Peyer's patch (tissue), 4 donors: ENCODE measurements around the gene SYNC. TPM values are rescaled to one million over a fixed set of nuclear protein-coding genes. Genes with fewer than 3 reads are reported as not detected.
A peak's percentile ranks its signal among the peaks of the same experiment; 100 is the strongest.

Experiments
- DNase-seq, 3 donors: peaks; one replicate each; pipeline ENCODE4 v3.0.0-alpha.2; 2017 to 2019
- H3K27ac ChIP-seq, 4 donors: fragments of 200-600 bp; sonication (generic); one replicate each; pipeline ENCODE4 v1.5.1; 2016 to 2019
- H3K27me3 ChIP-seq, 2 donors: fragments of 200-600 bp; sonication (generic); one replicate each; pipeline ENCODE4 v1.5.1; 2019
- H3K36me3 ChIP-seq, 3 donors: fragments of 200-600 bp; sonication (generic); one replicate each; pipeline ENCODE4 v1.5.1; 2016 to 2019
- H3K4me1 ChIP-seq, 4 donors: fragments of 200-600 bp; sonication (generic); one replicate each; pipeline ENCODE4 v1.5.1; 2016 to 2019
- H3K4me3 ChIP-seq, 4 donors: fragments of 200-600 bp; sonication (generic); 1 replicate in 3 of 4; 2 replicates in 1 of 4; pipeline ENCODE4 v1.5.1; 2016 to 2019; ENCODE audit warnings: mild to moderate bottlenecking in 1 of 4
- H3K9me3 ChIP-seq, 4 donors: fragments of 200-600 bp; sonication (generic); one replicate each; pipeline ENCODE4 v1.5.1; 2016 to 2019; ENCODE audit warnings: mild to moderate bottlenecking in 1 of 4
- CTCF ChIP-seq, 6 experiments: fragments of 450-650 bp in 4 of 6; fragments of 200-600 bp in 2 of 6; sonication (generic) in 1 of 6; IDR thresholded peaks; one replicate each; pipeline ENCODE4 v1.5.1; 2017 to 2019; ENCODE audit warnings: antibody characterized with exemption in 6 of 6, mild to moderate bottlenecking in 3 of 6, moderate library complexity in 1 of 6
- POLR2A ChIP-seq, 2 donors: fragments of 450-650 bp; IDR thresholded peaks; one replicate each; pipeline ENCODE4 v1.5.1; 2017; ENCODE audit warnings: antibody characterized with exemption in 2 of 2, mild to moderate bottlenecking in 2 of 2, moderate library complexity in 2 of 2
- total RNA-seq, 4 donors: library from RNA; depleted of rRNA; stranded (reverse); fragments of >200 nt; gene quantifications; one replicate each; pipeline ENCODE4 v1.1.0, GENCODE V29; 2016

Gene SYNC
- total RNA-seq, 4 donors from 2014 or later, result 8.3 to 19.8 (median 9.2) TPM

GRCh38 chr1:32651461-32652073 lies 51.0 kb downstream of the SYNC start:
- H3K36me3 ChIP-seq, result peaks cover 0 to 35% (median 0%) of the 10 kb centered on the region in 3 donors
- H3K4me1 ChIP-seq, result peaks cover 0 to 58% (median 14%) of the 10 kb centered on the region in 4 donors
- no peaks in the 10 kb centered on the region for H3K27me3 ChIP-seq
- DNase-seq, result no peak
- TF ChIP-seq CTCF (IDR thresholded peaks at IDR 0.05) (no peak), POLR2A (IDR thresholded peaks at IDR 0.05) (no peak)
- peak overlapping the region; percentile 72 to 86 (median 82) for H3K4me3 ChIP-seq
- peak overlapping the region; percentile 94 to 99 (median 97) for H3K27ac ChIP-seq
- no peaks in the 10 kb centered on the region for H3K9me3 ChIP-seq

GRCh38 chr1:32650752-32651460 lies 51.7 kb downstream of the SYNC start, which contains the start of gene RBBP4:
RBBP4 (plus strand) TSS chr1:32651208; CDS start chr1:32651307, 99 bp downstream.
- peak; percentile 95 to 99 (median 99) for DNase-seq
- H3K4me1 ChIP-seq, result peaks cover 0 to 59% (median 14%) of the 10 kb centered on the region in 4 donors
- peak within 1 kb of the TSS; percentile 72 to 86 (median 82) for H3K4me3 ChIP-seq
- H3K36me3 ChIP-seq, result peaks cover 0 to 31% (median 0%) of the 10 kb centered on the region in 3 donors
- H3K27me3 ChIP-seq, result no peaks in the 10 kb centered on the region
- peak in 1 of 6 experiments; percentile 14 for TF ChIP-seq CTCF (IDR thresholded peaks at IDR 0.05)
- TF ChIP-seq POLR2A (IDR thresholded peaks at IDR 0.05), result peak; percentile 75 to 79
- no peaks in the 10 kb centered on the region for H3K9me3 ChIP-seq
- peak within 1 kb of the TSS; percentile 94 to 99 (median 97) for H3K27ac ChIP-seq

GRCh38 chr1:32650248-32650751 lies 52.3 kb downstream of the SYNC start, which contains the start of gene ZBTB8OS:
ZBTB8OS (minus strand) TSS chr1:32650550; CDS start chr1:32650529, 21 bp downstream.
- TF ChIP-seq CTCF (IDR thresholded peaks at IDR 0.05) (peak in 2 of 6 experiments; percentile 1 to 26), POLR2A (IDR thresholded peaks at IDR 0.05) (peak; percentile 73 to 79)
- peaks cover 0 to 28% (median 0%) of the 10 kb centered on the region in 3 donors for H3K36me3 ChIP-seq
- H3K4me1 ChIP-seq, result peaks cover 0 to 56% (median 14%) of the 10 kb centered on the region in 4 donors
- no peaks in the 10 kb centered on the region for H3K9me3 ChIP-seq
- peak within 1 kb of the TSS; percentile 72 to 86 (median 82) for H3K4me3 ChIP-seq
- peak; percentile 90 to 97 (median 92) for DNase-seq
- peak within 1 kb of the TSS; percentile 94 to 99 (median 97) for H3K27ac ChIP-seq
- no peaks in the 10 kb centered on the region for H3K27me3 ChIP-seq

- no peak for DNase-seq
Measured at GRCh38 chr1:32647308-32648134, 55.0 kb downstream of the SYNC start.

More at GRCh38 chr1:32647308-32648134, 55.0 kb downstream of the SYNC start:
- H3K27me3 ChIP-seq, result no peaks in the 10 kb centered on the region
- no peak overlapping the region for H3K4me3 ChIP-seq
- no peak overlapping the region for H3K27ac ChIP-seq
- TF ChIP-seq POLR2A (IDR thresholded peaks at IDR 0.05), result no peak
- no peak for TF ChIP-seq CTCF (IDR thresholded peaks at IDR 0.05)
- H3K9me3 ChIP-seq, result no peaks in the 10 kb centered on the region
- H3K4me1 ChIP-seq, result peaks cover 0 to 34% (median 6%) of the 10 kb centered on the region in 4 donors
- peaks cover 0 to 8% (median 0%) of the 10 kb centered on the region in 3 donors for H3K36me3 ChIP-seq
